Endothelial cell of umbilical vein (primary cell): ENCODE data around the gene PRPF40B.

Source experiments
- CTCF ChIP-seq, 2 donors: IDR thresholded peaks; 1 replicate in 1 of 2; 2 replicates in 1 of 2; pipeline ENCODE4 v1.5.1; 2011; ENCODE audit warnings: low read length in 2 of 2, mild to moderate bottlenecking in 2 of 2, moderate library complexity in 2 of 2, control low read depth in 1 of 2, inconsistent platforms in 1 of 2, low read depth in 1 of 2; ENCODE audit not compliant: insufficient read depth in 1 of 2; ENCODE audit errors: extremely low read depth in 1 of 2
- MYC ChIP-seq: IDR thresholded peaks from one replicate; pipeline ENCODE4 v1.6.1; 2011; ENCODE audit warnings: mild to moderate bottlenecking, low read depth, low read length

GRCh38 chr12:49646871-49647654, 23.7 kb downstream of the PRPF40B start:
- TF ChIP-seq CTCF (IDR thresholded peaks at IDR 0.05; ENCODE audit: extremely low read depth in 1 of 2, insufficient read depth in 1 of 2, low read depth in 1 of 2, low read length in 2 of 2) (no peak), MYC (no peak)
